GM12878 (cell line): ENCODE measurements around the gene GARS1. TPM values are rescaled to one million over a fixed set of nuclear protein-coding genes. Genes with fewer than 3 reads are reported as not detected.

Experiments used
- ATAC-seq: fragments of 200-7000 bp; cut with Tn5 transposase; 3 replicates; pipeline ENCODE4 v1.9.1; 2020; ENCODE audit warnings: mild to moderate bottlenecking, moderate library complexity
- BruUV-seq: library from RNA; stranded (reverse); fragments of 400-500 nt; replicated peaks from 2 replicates; lab custom pipeline; 2021; lab: Mats Ljungman, UMichigan
- CTCF ChIA-PET: fragments of 300-600 bp; sonication (Branson Sonifier 250); formaldehyde crosslinking; extraction: SDS; loops from one replicate; lab custom pipeline; 2021; ENCODE audit warnings: inconsistent platforms; lab: Yijun Ruan, JAX
- POLR2A ChIA-PET: fragments of 350-600 bp; formaldehyde crosslinking; extraction: SDS; loops from one replicate; lab custom pipeline; 2021; ENCODE audit warnings: inconsistent platforms; lab: Charles Lee
- RAD21 ChIA-PET: fragments of 300-600 bp; sonication (Branson Sonifier 250); formaldehyde crosslinking; loops from one replicate; lab custom pipeline; 2023; ENCODE audit warnings: antibody characterized with exemption; ENCODE audit not compliant: unreplicated experiment; lab: Charles Lee
- SMC1A ChIA-PET: fragments of 300-600 bp; sonication (Branson Sonifier 250); formaldehyde crosslinking; loops from one replicate; lab custom pipeline; 2023; ENCODE audit not compliant: unreplicated experiment, uncharacterized antibody; lab: Charles Lee
- DNase-seq: peaks from one replicate; pipeline ENCODE4 v3.0.0-alpha.2; 2011; ENCODE audit warnings: low read depth, low spot score
- FAIRE-seq: peaks from 3 replicates; lab custom pipeline; 2011; peaks lifted over from hg19 to GRCh38; lab: Jason Lieb, UNC
- H2AFZ ChIP-seq: 2 replicates; pipeline ENCODE4 v1.6.0; 2011; ENCODE audit warnings: low read depth, low read length, control low read depth; ENCODE audit not compliant: control insufficient read depth
- H3K27ac ChIP-seq: 2 replicates; pipeline ENCODE4 v1.5.1; 2011; ENCODE audit warnings: control low read depth; ENCODE audit not compliant: control insufficient read depth, insufficient read depth
- H3K27me3 ChIP-seq, 2 experiments: replicated peaks in 1 of 2; 2 replicates each; pipeline versions ENCODE4 v1.6.0 to v1.6.1; 2011; ENCODE audit warnings: low read length in 1 of 2; ENCODE audit not compliant: control insufficient read depth in 2 of 2, insufficient read depth in 2 of 2
- H3K36me3 ChIP-seq, 2 experiments: 2 replicates each; pipeline ENCODE4 v1.5.1; 2011; ENCODE audit warnings: low read length in 1 of 2; ENCODE audit not compliant: control insufficient read depth in 2 of 2, insufficient read depth in 2 of 2
- H3K4me1 ChIP-seq: 2 replicates; pipeline ENCODE4 v1.6.1; 2011; ENCODE audit warnings: mild to moderate bottlenecking, low read length, moderate library complexity, mixed read lengths; ENCODE audit not compliant: control insufficient read depth, insufficient read depth
- H3K4me2 ChIP-seq: 2 replicates; pipeline ENCODE4 v1.6.0; 2011; ENCODE audit warnings: control low read depth; ENCODE audit not compliant: control insufficient read depth, insufficient read depth
- H3K4me3 ChIP-seq: fragments of 200-600 bp; sonication (generic); 2 replicates; pipeline ENCODE4 v1.5.1; 2016
- H3K79me2 ChIP-seq: 2 replicates; pipeline ENCODE4 v1.6.0; 2011; ENCODE audit warnings: low read length; ENCODE audit not compliant: control insufficient read depth, insufficient read depth
- H3K9ac ChIP-seq: 2 replicates; pipeline ENCODE4 v1.8.0; 2011; ENCODE audit warnings: low read length, control low read depth, mixed read lengths; ENCODE audit not compliant: control insufficient read depth, insufficient read depth
- H3K9me3 ChIP-seq: replicated peaks from 3 replicates; pipeline ENCODE4 v1.5.1; 2011; ENCODE audit warnings: mild to moderate bottlenecking, low read length; ENCODE audit not compliant: control insufficient read depth, insufficient read depth
- H4K20me1 ChIP-seq: 2 replicates; pipeline ENCODE4 v1.6.0; 2011; ENCODE audit not compliant: control insufficient read depth, insufficient read depth
- ATF3 ChIP-seq: IDR thresholded peaks from 2 replicates; pipeline ENCODE4 v1.6.1; 2011; ENCODE audit warnings: low read depth, mild to moderate bottlenecking, low read length, moderate library complexity, borderline replicate concordance; ENCODE audit errors: extremely low read depth
- ATF7 ChIP-seq: fragments of 450-650 bp; IDR thresholded peaks from 2 replicates; pipeline ENCODE4 v1.6.1; 2016; ENCODE audit warnings: low read depth, mild to moderate bottlenecking
- SIX5 ChIP-seq: IDR thresholded peaks from 2 replicates; pipeline ENCODE4 v1.6.1; 2011; ENCODE audit warnings: mild to moderate bottlenecking, low read depth, low read length, moderate library complexity; ENCODE audit not compliant: severe bottlenecking
- WGBS: methylation state at CpG from one replicate; pipeline ENCODE4 v1.1.6; 2016; ENCODE audit warnings: low lambda C conversion rate; ENCODE audit not compliant: insufficient replicate concordance, insufficient coverage; ENCODE audit errors: missing lambda C conversion rate; 5-methylcytosine and 5-hydroxymethylcytosine counted together
- in situ Hi-C: fragments of 300-500 bp; cut with MboI; formaldehyde crosslinking; loops from 9 replicates; pipeline ENCODE4 v1.14.3; 2018; ENCODE audit warnings: mixed read lengths
- intact Hi-C: fragments of 100-400 bp; cut with micrococcal nuclease; formaldehyde crosslinking; loops from one replicate; pipeline ENCODE4 v1.14.2; 2022; ENCODE audit not compliant: unreplicated experiment
- polyA plus RNA-seq, 11 experiments: library from polyadenylated mRNA; depleted of rRNA in 4 of 11; unstranded in 6 of 11; stranded (reverse) in 5 of 11; fragments of >200 nt; fragmentation: Nextera tagmentation in 4 of 11; fragmentation: Illumina TruSeq in 1 of 11; extraction: Ambion mirVana in 4 of 11; extraction: Trizol in 1 of 11; gene quantifications; 1 replicate in 1 of 11; 2 replicates in 10 of 11; pipeline versions ENCODE4 v1.2.1 to v1.2.3, GENCODE V29; 2011 to 2016; ENCODE audit warnings: inconsistent platforms in 2 of 11, missing spikeins in 2 of 11, low read depth in 1 of 11
- total RNA-seq, 4 experiments: library from RNA; depleted of rRNA in 3 of 4; stranded (reverse); fragments of >200 nt in 3 of 4; fragmentation: Illumina TruSeq in 1 of 4; extraction: Trizol in 1 of 4; gene quantifications; 2 replicates each; pipeline versions ENCODE4 v1.2.1 to v1.2.3, GENCODE V29; 2013 to 2021

Gene GARS1
- total and polyA plus RNA-seq, 10 of the 15 experiments (the other 5 are each of a cell fraction or from before 2014, with no cell fraction given): 120 to 361 (median 187) TPM

GRCh38 chr7:30660331-30661255 lies 65.9 kb downstream of the GARS1 start:
- intact Hi-C loops: no loop called here
- H3K4me2 ChIP-seq: no peak overlapping the region
- H3K9me3 ChIP-seq: no peaks in the 10 kb centered on the region
- no peaks in the 10 kb centered on the region for H3K79me2 ChIP-seq
- RAD21 ChIA-PET: no interaction called here
- no peak for FAIRE-seq
- ATAC-seq: no peak
- no peaks in the 10 kb centered on the region for H3K4me1 ChIP-seq
- no peaks in the 10 kb centered on the region for H4K20me1 ChIP-seq
- no peak overlapping the region for H3K9ac ChIP-seq
- in situ Hi-C loops: no loop called here
- POLR2A ChIA-PET: interaction anchor here (0.5 kb wide), 1 partner anchor 109 kb away, joined by 6 read pairs; no protein-coding TSS in a partner anchor
- H3K36me3 ChIP-seq: no peaks in the 10 kb centered on the region
- no peak for DNase-seq
- H2AFZ ChIP-seq: no peak overlapping the region
- no TSS peak for BruUV-seq
- H3K27me3 ChIP-seq: no peaks in the 10 kb centered on the region
- TF ChIP-seq ATF7: no peak
- H3K4me3 ChIP-seq: no peak overlapping the region
- H3K27ac ChIP-seq: no peak overlapping the region
- 47% methylated on average over 16 of the region's 16 CpGs for WGBS
- CTCF ChIA-PET: no interaction called here
- SMC1A ChIA-PET: no interaction called here

DNA sequence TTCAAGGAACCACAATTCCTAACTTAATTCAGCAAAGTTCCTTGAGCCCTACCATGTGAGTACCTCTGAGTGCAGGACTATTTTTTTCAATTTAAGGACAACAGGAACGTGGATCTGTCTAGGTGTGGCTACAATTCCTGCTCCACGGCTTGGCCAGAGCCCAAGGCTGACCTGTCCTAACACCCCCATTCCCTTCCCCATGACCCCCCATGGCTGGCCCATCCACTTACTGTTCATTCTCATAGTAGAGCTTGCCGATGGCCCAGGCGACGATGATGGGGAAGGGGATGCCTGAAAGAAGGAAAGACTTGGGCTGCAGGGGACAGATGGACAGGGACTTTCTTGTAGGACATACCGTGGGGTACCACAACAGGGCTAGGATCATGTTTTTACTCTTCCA lies 67.2 kb downstream of the GARS1 start:
- Histone ChIP-seq H3K9ac (no peak overlapping the region), H3K4me1 (no peaks in the 10 kb centered on the region), H3K4me2 (no peak overlapping the region), H3K27ac (no peak overlapping the region), H3K36me3 (no peaks in the 10 kb centered on the region), H3K79me2 (no peaks in the 10 kb centered on the region)
- POLR2A ChIA-PET: no interaction called here
- no TSS peak for BruUV-seq
- WGBS: 38% methylated on average over 6 of the region's 6 CpGs
- SMC1A ChIA-PET: no interaction called here
- intact Hi-C loops: no loop called here
- RAD21 ChIA-PET: no interaction called here
- ATAC-seq: no peak
- TF ChIP-seq ATF3: no peak
- no peak for TF ChIP-seq SIX5
- TF ChIP-seq, all 136 proteins: peak for 0
- Histone ChIP-seq H2AFZ (no peak overlapping the region), H4K20me1 (no peaks in the 10 kb centered on the region), H3K27me3 (no peaks in the 10 kb centered on the region), H3K4me3 (no peak overlapping the region), H3K9me3 (no peaks in the 10 kb centered on the region)
- CTCF ChIA-PET: no interaction called here
- in situ Hi-C loops: no loop called here
- DNase-seq (no peak), FAIRE-seq (no peak)
